Stimulated activated CD8-positive, alpha-beta memory T cell treated with anti-CD3 and anti-CD28 coated beads, Interleukin-2, amount 100 ng/mL, for 48 hours (primary cell): ENCODE measurements around the gene EGF.

ENCODE experiments used
- DNase-seq, 2 donors: peaks; one replicate each; pipeline ENCODE4 v3.0.0-alpha.2; 2020; ENCODE audit warnings: low read depth in 2 of 2

EGF gene

DNA sequence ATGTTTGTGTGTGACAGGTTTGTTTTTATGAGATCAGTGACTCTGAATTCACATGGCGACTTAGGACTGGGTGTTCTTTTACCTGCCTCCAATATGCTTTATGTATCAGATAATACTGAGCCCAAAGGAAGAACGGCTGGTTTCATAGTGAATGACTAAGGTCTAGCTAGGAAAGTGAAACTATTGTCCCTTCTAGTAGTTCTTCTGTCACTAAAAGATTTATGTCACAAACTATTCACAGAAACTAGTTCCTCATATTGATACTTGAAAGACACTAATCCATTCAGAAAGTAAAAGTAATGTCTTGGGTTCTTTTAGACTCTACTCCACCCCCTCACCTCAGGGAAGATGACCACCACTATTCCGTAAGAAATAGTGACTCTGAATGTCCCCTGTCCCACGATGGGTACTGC, 81.7 kb downstream of the EGF start:
- DNase-seq = no peak

DNA sequence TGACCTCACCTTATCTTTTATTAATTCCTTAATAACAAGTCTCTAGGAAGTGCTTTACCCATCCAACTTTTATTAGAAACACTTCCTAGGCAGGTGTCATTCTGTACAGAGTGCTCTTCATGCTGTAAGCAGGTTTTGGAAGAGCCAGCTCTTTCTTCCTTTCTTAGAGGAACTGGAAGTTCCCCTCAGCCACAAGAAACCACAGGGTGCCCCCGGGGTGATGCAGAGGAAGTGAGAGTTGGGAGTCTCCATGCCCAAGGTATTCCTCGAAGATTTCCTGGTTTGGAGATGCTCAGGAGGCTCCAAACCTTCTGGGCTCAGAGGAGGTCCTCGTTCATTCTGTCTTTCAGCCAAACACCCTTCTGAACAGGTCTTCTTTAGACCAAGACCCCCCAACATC, 83.8 kb downstream of the EGF start:
- DNase-seq = no peak

DNA sequence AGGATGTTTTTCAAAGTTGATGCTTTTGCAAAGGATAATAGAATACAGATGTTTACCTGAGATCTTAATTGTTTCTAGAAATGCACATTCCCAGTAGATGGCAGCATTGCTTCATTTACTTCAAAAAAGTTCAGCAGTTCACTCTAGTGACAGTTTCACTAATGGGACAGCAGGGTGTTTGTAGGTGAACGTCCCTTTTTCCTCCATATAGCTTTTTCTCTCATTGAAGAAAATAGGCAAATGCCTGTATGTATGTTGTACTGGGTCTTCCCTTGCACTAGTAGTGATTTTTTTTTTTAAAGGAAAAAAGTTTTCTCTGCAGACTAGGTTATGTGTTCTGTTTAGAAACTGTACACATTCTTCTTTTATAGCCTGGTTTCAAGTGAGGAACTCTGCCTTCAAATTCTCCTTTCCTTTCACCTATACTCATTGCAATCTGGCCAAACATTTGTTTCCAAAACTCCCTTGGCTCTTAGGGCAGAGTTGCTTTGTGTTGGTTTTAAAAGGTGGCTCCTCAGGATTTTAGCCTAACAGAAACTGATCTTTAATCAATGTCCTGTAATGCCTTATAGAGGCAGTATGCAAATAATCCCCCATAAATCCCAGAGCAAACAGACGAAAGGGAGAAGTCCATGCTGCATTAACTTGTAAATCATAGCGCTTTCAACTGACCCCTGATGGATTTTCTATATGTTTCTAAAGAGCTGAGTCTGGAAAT, 86.3 kb downstream of the EGF start:
- no peak for DNase-seq

DNA sequence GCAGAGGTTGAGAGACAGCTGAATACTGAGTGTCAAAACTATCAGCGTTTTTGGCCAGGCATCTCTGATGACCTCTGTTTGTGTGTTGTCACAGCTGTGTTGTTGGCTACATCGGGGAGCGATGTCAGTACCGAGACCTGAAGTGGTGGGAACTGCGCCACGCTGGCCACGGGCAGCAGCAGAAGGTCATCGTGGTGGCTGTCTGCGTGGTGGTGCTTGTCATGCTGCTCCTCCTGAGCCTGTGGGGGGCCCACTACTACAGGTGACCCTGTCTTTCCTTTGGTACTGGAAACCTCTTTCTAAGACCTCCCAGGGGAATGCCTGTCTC, 86.9 kb downstream of the EGF start:
- DNase-seq = no peak

DNA sequence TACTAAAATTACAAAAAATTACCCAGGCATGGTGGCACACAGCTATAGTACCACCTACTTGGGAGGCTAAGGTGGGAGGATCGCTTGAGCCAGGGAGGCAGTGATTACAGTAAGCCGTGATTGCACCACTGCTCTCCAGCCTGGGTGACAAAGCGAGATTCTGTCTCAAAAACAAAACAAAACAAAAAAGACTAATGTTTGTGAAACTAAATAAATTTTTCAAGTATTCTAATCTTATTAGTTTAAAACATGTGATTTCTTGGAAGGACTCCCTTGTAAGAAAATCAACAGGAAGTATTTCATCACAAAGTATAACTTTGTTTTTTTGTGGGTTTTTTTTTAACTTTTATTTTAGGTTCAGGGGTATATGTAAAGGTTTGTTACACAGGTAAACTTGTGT, 89.6 kb downstream of the EGF start:
- no peak for DNase-seq

DNA sequence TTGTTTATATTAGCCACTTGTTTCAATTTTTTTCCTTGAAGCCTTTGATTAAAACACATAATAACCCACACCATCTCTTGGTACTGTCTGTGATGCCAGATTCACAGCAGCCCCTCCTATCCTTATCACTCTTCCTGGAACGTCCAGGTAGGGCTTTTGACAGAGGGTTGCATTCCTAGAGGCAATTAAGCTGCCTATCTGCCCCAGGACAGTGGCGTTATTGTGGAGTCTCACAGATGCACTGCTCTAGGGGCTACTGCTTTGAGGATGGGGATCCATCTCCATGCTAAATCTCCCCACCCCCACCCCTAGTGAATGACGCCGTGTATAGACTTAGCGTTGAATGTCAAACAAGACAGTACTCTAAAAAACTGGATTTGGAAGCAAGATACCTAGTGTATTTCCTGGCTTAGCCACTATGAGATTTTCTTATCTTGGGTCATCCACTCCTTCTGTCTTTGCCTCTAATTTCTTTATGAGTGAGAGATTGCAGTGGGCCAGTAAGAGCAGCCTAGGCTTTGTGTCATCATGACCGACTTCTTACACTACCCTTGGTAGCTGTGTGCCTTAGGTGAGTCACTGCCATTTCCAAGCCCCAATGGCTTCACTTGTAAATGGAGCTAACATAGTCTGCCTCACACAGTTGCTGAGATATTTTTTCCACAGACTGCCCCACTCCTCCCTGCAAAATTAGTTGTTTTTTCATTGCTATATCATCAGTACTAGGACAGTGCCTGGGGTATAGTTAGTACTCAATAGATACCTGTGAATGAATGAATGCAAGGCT, 90.9 kb downstream of the EGF start:
- DNase-seq = no peak

DNA sequence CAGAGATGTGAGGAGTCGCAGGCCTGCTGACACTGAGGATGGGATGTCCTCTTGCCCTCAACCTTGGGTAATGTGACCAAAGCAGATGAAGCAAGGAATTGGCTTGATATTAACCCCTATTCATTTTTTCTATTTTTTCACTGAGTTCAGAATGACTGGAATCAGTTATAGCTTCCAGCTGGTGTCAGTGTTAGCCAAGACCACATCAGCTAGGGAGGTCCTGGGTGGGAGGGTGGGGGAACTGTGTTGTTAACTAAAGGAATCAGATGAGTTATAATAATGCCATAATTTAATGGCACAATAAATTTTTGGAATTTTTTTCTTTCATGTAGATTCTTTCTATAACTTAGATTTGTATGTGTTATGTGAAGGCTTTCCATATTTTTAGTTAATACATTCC, 91.9 kb downstream of the EGF start:
- no peak for DNase-seq

DNA sequence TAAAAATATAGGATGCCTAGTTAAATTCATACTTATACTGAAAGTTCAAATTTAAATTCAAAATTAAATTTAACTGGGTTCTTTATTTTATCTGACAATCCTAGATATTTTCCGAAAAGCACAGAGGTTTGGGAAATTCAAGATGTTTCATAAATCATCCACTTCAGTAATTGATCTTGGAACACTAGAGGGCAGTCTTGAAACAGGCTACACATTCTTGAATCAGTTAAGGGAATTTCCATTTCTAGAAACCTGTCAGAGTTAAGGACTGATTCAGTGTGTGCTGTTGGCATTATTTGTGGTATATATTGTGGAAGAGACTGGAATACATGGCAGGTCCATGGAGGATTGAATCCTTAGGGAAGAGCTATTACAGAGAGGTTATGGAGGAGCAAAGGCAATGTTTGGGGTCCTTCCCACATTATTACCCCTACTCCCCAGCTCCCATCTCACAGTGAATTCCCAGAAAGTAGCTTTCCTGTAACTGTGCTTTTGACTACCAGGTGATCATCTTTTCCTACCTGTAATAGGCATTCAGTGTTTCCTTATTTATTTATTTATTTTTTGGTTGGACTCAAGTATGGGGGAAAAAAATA, 92.9 kb downstream of the EGF start:
- DNase-seq = no peak

DNA sequence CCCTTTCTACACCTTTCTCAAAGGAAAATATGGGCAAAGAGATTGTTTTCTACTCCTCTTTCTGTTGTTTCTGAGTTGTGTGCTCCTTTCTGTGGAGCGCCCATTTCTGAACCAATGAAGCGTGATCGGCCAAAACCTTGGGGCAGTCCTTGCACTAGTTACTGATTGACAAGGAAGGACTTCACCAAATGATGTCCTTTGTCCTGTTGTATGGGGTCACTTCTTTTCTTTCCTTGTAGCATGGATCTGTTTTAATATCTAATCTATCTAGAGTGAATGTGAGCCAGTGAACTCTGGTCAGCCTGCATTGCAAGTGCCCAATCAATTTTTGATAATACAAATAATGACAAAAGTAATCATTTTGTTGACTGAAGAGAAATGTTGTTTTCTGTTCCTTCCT, 94.5 kb downstream of the EGF start:
- DNase-seq = no peak

DNA sequence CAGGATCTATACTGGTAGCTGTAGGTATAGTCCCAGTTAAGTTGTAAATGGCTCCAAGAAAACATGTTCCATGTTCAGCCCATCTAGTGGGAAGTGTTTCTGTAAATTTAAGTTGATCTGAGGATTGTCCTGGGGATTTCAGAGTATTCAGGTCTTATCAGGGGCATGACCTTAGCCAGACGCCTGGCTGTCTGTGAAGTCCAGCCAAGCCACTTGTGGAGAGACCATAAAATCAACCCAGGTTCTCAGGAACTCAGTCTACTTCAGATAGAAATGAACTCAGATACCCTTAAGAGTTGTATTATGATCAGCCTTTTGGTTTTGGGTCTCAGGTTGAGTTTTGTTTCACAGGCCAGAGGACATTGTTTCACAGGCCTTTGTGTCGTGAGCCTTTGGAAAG, 95.9 kb downstream of the EGF start:
- no peak for DNase-seq

DNA sequence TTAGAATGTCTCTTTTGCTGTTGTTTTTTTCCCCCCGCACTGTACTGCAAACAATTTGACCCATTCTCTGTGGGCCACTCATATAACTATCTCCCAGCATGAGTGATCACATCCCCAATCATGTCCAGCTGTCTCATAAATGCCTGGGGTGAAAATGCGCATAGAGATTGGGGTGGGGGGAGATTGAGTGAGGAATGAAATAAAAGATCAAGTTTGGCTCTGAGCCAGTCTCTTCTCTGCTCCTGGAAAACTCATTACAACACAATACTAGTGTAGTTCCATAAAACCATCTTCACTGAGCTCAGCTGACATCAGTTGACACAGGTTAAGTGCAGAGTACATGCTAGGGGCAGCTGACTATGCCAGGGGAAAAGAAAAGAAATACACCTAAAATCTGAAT, 96.9 kb downstream of the EGF start:
- DNase-seq = no peak

DNA sequence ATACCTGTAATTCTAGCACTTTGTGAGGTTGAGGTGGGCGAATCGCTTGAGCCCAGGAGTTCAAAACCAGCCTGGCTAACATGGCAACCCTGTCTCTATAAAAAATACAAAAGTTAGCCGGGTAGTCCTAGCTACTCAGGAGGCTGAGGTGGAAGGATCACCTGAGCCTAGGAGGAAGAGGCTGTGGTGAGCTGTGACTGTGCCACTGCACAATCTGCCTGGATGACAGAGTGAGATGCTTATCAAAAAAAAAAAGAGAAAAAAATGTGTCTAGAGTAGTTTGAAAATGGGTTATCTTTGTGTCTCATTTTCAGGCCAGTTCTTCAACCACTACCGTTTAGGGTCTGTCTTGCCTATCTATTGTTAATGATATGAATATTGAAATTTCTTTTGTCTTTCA, 98.1 kb downstream of the EGF start:
- no peak for DNase-seq

DNA sequence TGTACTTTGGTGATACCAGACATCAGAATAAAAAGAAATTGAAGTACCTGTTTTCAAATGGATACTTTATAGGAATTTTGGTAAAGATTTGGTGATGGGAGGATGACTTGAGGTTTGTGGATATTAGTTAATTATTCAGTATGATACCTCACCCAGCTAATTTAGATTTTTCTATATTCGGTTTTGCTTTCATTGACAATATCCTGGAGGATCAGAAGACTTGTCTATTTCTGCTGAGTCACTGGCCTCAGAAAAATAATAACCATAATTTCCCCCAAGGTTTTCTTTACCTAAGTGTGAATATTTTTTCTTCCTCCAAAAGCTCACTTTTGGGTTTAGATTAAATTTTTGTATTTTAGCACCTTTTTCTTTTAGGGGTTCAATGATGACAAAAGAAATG, 100.2 kb downstream of the EGF start:
- DNase-seq = no peak

DNA sequence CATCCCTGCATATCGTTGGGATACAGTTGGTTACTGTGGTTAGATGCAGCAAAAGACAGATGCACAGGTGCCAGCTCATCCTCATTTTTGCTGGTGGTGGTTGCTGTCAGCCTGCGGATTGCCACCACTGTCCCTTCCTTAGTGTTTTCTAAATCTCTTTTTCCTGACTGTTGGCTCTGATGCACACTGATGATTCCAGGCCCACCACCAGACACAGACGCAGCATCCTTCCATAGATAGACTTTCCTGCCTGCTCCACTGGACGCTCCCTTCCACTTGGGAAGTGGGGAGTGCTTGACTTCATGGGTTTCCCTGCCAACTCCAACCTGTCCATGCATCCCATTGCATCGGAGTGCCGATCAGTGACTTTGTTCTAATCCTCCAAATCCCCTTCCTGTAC, 101.5 kb downstream of the EGF start:
- no peak for DNase-seq

DNA sequence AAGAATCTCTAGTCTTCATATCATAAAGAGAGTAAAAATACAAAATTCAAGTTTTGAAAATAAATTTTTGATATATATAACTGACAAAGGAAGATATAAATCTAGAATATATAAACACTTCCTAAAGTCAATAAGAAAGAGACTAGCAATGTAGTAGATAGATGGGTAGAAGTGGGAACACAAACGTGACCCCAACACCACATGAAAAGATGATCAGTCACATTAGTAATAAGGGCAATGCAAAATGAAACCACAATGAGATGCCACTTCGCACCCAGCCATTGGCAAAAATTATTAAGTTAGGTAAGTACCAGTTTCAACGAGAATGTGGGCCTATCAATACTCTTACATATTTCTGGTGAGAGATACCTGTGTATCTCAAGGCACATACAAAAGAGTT, 106.5 kb downstream of the EGF start:
- DNase-seq = no peak

DNA sequence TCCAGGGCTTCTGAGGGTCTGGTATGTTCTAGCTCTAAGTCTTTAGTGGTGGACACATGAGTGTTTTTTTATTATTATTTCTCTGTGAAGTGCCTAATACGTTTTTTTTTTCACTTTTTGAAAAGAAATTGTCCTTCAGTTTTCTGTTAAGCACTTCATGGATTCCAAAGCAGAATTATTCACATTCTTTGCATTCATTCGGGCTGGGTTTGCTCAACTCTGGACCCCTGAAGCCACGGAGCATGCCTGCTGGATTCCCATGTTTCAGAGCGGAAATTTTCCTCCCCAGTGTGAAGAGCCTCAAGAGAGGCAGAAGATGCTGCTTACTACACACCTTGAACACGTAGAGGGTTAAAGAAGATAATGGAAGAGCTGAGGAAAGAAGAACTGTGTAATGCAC, 107.5 kb downstream of the EGF start:
- DNase-seq = no peak

DNA sequence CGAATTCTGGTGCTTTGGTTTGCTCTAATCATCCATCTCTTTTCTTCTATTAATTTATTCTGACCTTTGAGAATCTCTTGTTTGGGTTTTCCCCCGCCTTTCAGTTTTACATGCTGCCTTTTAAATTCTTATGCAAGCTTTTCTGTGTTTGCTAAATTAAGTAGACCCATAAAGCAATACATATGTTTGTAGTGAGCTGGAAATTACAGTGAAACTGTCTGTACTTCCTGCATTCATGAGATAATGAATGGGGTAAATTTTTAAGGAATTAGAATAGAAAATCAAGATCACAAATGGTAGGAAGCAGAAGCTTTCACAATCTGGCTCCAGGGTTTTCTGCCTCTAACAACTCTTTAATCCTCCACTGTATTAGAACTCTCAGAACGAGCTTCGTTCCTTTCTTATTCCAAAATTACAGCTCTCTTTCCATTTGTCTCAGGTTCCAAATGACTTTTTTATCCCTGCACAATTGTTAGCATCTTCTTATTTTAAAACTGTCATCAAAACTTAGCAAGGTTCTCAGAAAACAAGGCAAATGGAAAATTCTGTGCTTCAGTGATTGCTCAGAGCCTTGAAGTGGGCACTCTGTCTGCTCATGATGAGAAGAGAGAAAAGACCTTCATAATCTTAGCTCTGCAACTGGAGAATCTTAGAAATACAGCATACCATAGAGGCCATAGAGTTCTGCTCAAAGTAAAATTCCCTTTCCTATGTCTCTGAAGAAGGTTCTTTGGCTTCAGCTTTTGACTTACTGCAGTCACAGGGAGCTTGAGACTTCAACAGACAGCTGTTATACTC, 108.2 kb downstream of the EGF start:
- no peak for DNase-seq

DNA sequence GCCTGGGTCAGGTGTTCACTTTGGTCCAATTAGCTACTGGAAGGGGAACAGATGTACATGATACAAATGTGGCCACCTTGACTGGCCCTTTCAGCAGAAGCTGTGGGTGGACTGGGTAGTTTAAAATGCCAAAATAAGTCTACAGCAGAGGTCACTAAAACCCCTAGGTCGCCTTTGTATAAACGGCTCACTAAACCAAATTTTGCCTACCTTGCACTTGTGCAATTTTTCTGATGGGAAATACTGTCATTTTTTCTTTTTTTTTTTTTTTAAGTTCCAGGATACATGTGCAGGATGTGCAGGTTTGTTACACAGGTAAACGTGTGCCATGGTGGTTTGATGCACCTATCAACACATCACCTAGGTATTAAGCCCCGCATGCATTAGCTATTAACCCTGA, 109.8 kb downstream of the EGF start:
- no peak for DNase-seq

DNA sequence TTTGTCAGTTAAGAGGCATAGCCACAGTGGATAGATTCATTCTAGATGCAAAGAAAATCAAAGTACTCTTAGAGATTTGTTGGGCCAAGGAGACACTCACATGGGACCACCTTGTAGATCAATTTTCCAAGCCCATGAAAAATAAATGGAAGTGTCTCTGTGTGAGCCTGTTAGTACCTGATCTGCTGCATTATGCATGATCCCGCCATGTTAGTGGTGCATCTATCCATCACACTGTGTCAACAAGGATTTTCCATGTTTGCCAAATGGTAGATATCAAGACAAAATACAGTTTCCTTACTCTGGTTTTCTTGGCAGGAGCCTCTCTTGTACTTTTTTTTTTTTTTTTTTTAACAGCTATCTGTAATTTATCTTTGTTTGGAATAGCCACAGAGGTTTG, 112.4 kb downstream of the EGF start:
- no peak for DNase-seq

DNA sequence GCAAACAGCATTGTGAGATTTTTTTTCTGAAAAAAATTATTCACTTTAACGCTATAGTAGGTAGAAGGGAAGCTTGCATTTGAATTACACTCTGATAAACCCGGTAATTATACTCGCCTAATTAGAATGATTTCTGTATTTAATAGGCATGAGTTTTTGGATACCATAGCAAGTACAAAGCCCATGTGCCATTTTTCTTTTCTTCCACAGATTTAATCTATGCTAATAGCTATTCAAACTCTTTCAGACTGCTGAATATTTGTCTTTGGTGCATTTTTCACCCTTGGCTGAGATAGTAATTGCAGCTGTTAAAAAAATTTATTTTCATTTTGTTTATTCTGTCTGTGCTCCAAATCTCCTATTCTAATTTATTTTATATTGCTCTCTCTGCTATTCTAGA, 113.0 kb downstream of the EGF start:
- DNase-seq = no peak

DNA sequence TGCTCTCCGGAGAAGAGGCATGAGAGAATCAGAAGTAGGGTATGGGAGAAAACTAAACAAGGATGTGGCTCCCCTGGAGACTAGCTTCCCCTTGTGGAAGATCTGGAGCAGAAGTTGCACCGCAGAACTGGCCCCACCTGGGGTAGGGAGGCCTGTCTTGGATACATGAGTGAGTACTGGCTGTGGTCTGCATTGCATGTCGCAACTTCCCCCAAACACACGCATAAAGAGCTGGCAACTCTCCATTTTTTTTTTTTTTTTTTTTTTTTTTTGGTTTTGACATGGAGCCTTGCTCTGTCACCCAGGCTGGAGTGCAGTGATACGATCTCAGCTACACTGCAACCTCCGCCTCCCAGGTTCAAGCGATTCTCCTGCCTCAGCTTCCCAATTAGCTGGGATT, 119.9 kb downstream of the EGF start:
- DNase-seq = no peak

DNA sequence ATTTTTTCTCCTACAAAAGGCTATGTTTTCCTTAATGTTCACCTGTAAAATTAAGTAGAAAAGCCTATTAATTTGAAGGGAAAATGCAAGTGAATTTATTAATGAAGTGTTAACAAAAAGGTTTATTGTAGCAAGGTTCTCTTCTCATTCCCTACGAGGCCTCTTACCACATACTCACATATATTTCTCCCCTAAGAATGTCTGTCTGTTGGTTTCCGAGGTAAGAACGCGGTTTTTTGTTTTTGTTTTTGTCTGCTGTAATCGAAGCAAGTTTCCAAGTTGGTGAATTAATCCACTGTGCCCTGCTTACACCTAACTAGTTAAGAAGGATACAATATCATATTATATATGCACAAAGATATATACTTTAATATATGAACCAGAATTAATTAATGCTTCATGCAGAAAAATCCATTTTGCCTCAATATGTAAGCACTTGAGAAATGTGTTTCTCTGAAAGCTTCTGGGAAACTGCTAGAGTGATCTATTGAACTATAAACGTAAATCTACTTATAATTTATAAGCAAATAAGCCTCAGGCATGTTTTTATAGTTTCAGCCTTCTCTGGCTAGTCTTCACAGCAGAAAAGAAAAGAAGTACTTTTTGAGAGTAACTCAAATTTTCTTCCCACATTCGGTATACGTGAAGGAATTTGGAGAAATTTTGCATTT, 120.8 kb downstream of the EGF start:
- DNase-seq = no peak
